Measurements from ENCODE around the gene GOLM1.
"Not testable (repeated sequence)": the region's sequence is repeated elsewhere in the genome, so short reads cannot be mapped to it uniquely, and the experiment has no call there.

GOLM1 gene

DNA sequence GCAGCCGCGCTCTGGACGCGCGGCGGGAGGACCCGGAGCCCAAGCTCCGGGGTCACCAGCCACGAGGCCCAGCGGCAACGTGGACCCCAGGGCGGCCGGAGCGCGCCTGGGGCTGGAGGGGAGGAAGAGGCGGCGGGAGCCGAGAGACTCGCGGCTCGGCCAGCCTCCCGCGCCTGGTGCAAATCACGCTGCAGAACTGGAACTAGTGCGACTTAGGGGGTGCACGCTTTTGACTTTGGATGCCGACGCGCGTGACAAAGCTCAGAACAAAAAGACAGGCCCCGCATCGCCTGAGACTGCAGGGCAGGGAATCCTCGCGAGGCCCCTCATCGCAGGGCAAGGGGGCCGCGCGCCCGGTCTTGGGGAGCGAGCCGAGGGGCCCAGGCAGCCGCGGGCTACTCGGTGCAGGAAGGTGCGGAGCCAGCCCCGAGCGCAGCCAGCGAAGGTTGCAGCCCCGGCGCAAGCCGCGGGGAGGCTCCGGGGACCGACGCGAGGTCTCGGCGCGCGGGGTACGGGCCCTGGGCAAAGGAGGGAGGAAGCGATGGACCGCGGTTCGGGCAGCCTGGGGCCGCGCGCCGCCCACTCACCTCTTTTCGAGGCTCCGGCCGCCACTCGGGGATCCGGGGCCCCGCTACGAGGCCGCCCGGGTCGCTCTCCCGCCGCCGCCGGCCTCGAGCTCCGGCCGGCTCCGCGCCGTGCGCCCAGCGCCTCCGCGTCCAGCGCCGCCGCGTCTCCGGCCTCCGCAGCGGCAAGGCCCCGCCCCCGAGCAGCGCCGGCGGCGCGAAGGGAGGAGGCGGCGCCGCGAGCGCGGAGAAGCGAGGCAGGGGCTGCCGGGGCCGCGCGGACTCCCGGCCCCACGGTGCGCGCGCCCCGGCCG, at the start of gene GOLM1:
Gene GOLM1, minus strand, starts transcription at position 735 of the 877 bp plus-strand sequence. CDS start 20,238 bp downstream, outside the sequence.
- no peak for DNase-seq (ENCODE audit: low read depth)

DNA sequence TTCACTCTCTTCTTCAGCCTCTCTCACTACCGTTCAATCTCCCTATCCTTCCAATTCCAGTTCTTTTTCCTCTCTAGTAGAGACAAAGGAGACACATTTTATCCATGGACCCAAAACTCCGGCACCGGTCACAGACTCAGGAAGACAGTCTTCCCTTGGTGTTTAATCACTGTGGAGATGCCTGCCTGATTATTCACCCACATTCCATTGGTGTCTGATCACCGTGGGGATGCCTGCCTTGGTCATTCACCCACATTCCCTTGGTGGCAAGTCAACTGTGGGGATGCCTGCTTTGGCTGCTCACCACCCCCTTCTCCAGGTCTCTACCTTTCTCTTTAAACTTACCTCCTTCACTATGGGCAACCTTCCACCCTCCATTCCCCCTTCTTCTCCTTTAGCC, 47.3 kb upstream of the GOLM1 start:
- DNase-seq (ENCODE audit: low read depth), result not testable (repeated sequence)

- not testable (repeated sequence) for DNase-seq (ENCODE audit: low read depth)
Observed at GRCh38 chr9:86145960-86146359, 46.6 kb upstream of the GOLM1 start.

DNA sequence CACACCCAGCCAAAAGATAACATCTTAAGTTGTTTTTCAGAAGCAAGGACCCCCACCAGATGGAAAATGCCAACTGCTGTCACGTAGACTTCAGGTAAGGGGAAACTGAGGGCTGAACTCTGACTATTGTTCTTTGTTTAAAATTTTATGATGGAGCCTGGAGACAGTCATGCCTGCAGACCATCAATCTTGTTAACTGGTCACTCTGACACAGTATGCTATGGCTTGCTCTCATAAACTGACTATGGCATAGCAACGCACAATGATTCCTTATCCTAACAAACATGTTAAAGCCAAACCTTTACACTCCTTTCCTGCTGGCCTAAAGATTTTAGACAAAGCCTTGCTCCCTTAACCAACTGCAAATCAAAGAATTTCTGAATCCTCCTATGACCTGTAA, 43.6 kb upstream of the GOLM1 start:
- DNase-seq (ENCODE audit: low read depth), result no peak

GRCh38 chr9:86141843-86142242, 42.5 kb upstream of the GOLM1 start:
- DNase-seq (ENCODE audit: low read depth), result no peak

DNA sequence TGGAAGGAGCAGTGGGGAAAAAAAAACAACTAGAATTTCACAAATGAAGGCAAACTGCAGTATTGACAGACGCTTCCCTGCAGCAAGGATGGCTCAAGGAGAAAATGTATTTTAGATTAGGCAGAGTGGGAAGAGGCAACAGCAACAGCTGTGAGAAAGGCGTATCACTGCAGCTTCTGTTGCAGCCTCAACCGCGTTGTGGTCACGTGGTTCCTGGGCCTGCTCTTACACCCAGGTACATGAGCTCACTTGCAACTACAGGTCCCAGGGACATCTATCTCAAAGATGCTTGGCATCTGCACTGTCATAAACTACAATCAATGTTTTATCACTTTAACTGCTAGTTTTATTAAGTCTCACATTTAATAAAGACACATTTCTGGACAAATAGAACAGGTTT, 36.0 kb upstream of the GOLM1 start:
- no peak for DNase-seq (ENCODE audit: low read depth)

DNA sequence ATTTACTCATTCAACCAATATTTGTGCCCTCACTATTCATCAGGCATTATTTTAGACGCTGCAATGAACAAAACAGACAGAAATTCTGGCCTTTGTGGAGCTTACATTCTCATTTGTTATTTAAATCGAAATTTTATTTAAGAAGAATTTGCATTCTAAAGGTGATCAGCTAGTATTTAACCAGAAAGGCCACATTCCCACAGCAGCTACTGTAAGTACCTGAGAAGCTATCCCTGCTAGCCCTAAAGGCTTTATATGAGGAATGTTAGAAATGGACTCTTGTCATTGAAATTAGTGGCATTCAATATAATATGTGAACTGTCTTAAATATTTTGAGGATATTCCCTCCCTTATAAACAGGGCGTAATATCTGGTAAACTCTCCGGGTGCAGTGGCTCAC, 35.0 kb upstream of the GOLM1 start:
- DNase-seq (ENCODE audit: low read depth), result no peak

- DNase-seq (ENCODE audit: low read depth), result no peak
Observed at GRCh38 chr9:86128235-86128822, 29.0 kb upstream of the GOLM1 start.

GRCh38 chr9:86126998-86127972, 27.9 kb upstream of the GOLM1 start:
- DNase-seq (ENCODE audit: low read depth), result no peak

DNA sequence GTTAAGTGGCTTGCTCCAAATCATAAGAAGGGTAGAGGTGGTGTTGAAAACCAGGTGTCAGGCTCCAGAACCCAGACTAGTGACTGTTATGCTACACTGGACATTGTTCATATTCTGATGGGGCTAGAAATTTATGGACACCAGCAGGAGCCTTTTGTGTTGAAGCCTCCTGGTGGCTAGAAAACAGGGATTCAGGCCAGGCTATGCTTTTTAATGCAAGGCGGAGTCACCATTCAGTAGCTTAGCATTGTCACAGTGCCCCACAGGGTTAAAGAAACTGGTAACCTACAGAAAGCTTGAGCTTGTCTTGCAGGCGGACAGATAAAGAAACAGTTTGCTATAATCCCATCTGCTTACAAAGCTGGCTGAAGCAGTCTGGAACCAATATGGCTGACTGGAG, 23.0 kb upstream of the GOLM1 start:
- no peak for DNase-seq (ENCODE audit: low read depth)

GRCh38 chr9:86119457-86119856, 20.1 kb upstream of the GOLM1 start:
- no peak for DNase-seq (ENCODE audit: low read depth)

DNA sequence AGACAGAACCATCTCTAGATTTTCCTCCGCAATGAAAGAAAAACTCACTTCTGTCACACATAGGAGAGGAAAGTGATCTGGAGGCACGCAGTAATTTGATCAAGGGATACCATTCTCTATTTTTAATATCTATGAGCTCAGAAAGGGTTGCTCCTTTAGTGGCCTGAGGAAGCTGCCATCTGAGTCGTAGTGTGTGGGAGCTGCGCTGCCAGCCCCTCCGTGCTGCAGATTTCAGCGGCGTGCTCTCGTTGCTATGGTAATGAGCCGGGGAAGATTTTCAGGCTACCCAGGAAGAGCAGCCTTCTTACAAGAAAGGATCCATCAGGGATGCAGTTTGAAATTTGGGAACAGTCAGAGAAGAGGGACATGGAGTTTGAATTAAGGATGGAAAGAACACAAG, 17.1 kb upstream of the GOLM1 start:
- no peak for DNase-seq (ENCODE audit: low read depth)

DNA sequence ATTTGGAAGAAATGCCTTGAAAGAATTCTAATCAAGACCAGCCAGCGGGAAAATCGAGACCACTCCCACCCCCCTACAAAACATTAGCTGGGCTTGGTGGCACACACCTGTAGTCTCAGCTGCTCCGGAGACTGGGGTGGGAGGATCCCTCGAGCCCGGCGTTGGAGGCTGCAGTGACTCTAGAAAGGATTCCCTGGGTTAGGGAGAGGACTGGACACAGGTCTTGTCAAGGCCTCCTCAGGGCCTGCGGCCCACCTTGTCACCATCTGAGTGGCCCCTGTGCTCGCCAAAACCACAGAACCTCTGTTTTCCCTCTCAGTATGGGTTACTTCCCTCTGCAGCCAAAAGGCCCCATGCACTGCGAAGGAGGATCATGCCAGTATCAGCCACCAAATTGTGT, 16.5 kb upstream of the GOLM1 start:
- no peak for DNase-seq (ENCODE audit: low read depth)

- DNase-seq (ENCODE audit: low read depth), result no peak
Observed at GRCh38 chr9:86112057-86112456, 12.7 kb upstream of the GOLM1 start.

GRCh38 chr9:86102626-86103025, 3.3 kb upstream of the GOLM1 start:
- no peak for DNase-seq (ENCODE audit: low read depth)

DNA sequence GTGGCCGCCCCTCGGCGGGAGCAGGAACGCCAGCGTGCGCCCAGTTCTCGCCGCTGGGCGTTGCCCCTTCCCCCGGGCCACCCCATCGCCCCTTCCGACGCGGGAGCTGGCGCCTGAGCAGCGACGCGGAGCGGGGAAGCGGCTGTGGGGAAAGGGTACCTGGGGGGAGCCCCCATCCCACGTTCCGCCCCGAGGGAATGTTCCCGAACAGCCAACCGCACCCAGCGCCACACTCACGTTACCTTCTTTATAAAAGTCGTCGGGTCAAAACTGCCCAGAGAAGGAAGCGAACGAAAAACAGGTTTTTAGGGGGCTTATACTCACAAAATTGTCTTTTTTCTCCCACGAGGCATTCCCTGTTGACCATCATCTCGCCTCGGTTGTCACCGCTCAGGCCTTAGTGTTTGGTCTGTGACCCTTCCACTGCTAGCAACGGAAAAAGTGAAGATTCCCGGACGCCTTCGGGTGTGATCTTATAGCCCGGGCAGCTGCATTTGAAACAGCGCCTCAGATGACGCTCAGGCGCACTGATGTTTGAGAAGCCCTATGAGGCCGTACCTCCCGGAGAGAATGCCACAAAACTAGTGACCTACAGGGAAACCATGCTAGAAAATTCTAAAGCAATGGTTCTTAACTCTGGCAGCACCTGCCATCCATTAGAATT, 475 bp upstream of the GOLM1 start:
- DNase-seq (ENCODE audit: low read depth), result no peak

DNA sequence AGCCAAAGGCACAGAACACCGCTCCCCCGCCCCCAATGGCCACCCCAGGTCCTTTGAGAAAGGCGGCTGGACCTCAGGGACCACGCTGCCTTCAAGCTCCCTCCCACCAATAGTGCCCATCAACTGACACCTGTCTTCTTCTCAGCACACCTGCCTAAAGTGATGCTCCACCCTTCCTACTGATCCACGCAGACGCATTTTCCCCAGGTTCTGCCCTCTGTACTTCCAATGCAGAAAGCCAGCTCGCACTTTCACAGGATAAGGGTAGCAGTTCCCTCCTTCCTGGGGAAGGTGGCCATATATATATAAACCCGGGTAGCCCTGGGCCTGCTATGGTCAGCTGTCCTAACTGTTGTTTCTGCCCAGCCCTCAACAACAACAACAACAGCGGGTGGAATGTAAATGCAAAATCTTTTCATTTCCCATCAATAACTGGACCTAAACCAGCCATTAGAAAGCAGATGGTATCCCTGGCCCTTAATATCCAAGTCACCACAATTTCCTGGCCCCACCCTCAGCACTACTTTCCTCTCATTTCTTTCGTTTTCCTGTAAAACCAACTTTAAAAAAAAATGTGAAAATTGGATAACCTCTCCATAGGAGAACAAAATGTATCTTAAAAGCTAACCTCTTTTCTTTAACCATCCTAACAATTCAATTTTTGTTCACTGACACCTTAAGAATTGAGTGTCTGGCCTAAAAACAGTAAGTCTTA, 1.7 kb downstream of the GOLM1 start:
- DNase-seq (ENCODE audit: low read depth), result no peak

DNA sequence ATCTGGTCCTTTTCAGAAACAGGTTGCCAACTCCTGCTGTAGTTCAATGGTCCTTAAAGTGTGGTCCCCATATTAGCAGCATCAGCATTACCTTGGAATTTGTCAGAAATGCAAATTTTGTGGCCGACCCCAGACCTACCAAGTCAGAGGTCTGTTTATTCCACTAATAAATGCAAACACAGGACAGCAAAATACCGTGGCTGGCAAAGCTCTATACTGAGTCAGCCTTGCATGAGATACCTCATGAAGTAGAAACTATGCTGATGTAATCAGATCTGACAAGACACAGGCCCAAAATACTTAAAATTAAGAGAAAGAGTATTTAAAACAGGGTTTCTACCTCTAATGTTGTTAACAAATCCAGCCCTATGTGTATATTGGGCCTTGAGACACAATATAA, 3.0 kb downstream of the GOLM1 start:
- DNase-seq (ENCODE audit: low read depth), result no peak

DNA sequence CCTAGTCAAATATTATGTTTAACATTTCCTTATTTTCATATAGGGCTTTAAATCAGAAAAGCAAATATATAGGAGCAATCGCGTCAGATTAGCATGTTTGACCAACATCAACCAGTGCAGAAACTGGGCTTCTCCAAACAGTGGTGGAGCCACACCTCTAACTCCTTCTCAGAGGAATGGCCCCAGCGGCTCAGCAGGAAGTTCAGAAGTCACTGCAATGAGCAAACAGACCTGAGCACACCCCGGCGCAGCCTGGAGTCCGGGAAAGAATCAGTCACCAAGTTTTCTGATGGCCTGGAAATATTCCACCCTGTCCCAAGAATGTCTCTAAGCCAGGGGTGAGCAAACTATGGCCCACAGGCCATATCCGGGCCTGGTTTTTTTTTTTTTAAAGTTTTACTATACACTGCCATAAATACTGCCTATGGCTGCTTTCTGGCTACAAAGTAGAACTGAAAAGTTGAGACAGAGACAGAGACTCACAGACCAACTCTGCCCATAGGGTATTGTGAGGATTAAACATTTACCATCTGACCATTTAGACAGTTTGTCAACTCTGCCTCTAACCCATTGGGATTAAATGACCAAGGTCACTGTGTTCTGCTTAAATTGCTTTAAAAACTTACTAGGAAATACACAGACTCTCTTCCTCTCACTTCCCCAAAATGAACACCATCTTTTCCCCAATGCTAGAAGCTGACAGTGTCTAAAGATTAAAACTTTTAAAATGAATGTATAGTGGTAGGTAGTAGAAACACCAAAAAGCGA, 5.4 kb downstream of the GOLM1 start:
- DNase-seq (ENCODE audit: low read depth), result no peak

DNA sequence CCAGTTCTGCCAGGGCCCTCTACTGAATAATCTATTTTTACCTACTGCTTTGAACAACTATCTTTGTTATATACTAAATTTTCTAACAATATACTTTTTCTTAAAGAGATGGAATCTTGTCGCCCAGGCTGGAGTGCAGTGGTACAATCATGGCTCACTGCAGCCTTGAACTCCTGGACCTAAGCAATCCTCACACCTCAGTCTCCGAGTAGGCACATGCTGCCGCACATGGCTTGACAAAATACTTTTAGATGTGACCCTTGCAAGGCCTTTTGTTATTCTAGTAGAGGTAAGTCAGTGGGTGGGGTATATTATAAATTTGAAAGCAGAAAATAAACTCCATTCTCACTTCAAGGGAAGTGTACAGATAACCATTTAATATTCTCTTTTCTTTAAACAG, 7.9 kb downstream of the GOLM1 start:
- no peak for DNase-seq (ENCODE audit: low read depth)

- no peak for DNase-seq (ENCODE audit: low read depth)
Observed at GRCh38 chr9:86082870-86083269, 16.5 kb downstream of the GOLM1 start.
